ENCODE results near the gene PRKCH.

Gene PRKCH

GRCh38 chr14:61511558-61511948 is 190.2 kb downstream of the PRKCH start:
- H3K4me3 ChIP-seq (ENCODE audit: low read depth, low read length), result no peak overlapping the region
- no peak for DNase-seq (ENCODE audit: low read depth)
- TF ChIP-seq POLR2A (IDR thresholded peaks at IDR 0.05; ENCODE audit: extremely low read depth, insufficient read length) (no peak), MYC (IDR thresholded peaks at IDR 0.05; ENCODE audit: low read depth, low read length) (no peak), MAX (IDR thresholded peaks at IDR 0.05; ENCODE audit: low read depth, low read length) (no peak), CTCF (IDR thresholded peaks at IDR 0.05; ENCODE audit: low read depth, low read length) (no peak)

GRCh38 chr14:61512026-61512834 is 190.9 kb downstream of the PRKCH start:
- DNase-seq (ENCODE audit: low read depth), result no peak
- no peak overlapping the region for H3K4me3 ChIP-seq (ENCODE audit: low read depth, low read length)
- TF ChIP-seq POLR2A (IDR thresholded peaks at IDR 0.05; ENCODE audit: extremely low read depth, insufficient read length) (no peak), CTCF (IDR thresholded peaks at IDR 0.05; ENCODE audit: low read depth, low read length) (no peak), MAX (IDR thresholded peaks at IDR 0.05; ENCODE audit: low read depth, low read length) (no peak), MYC (IDR thresholded peaks at IDR 0.05; ENCODE audit: low read depth, low read length) (no peak)

- no peak for DNase-seq (ENCODE audit: low read depth)
- TF ChIP-seq POLR2A (IDR thresholded peaks at IDR 0.05; ENCODE audit: extremely low read depth, insufficient read length) (no peak), CTCF (IDR thresholded peaks at IDR 0.05; ENCODE audit: low read depth, low read length) (no peak), MAX (IDR thresholded peaks at IDR 0.05; ENCODE audit: low read depth, low read length) (no peak), MYC (IDR thresholded peaks at IDR 0.05; ENCODE audit: low read depth, low read length) (no peak)
- no peak overlapping the region for H3K4me3 ChIP-seq (ENCODE audit: low read depth, low read length)
Observed at GRCh38 chr14:61513986-61514830, 192.8 kb downstream of the PRKCH start.

- no peak overlapping the region for H3K4me3 ChIP-seq (ENCODE audit: low read depth, low read length)
- DNase-seq (ENCODE audit: low read depth), result no peak
- no peak for TF ChIP-seq MAX (IDR thresholded peaks at IDR 0.05; ENCODE audit: low read depth, low read length)
- no peak for TF ChIP-seq POLR2A (IDR thresholded peaks at IDR 0.05; ENCODE audit: extremely low read depth, insufficient read length)
- TF ChIP-seq CTCF (IDR thresholded peaks at IDR 0.05; ENCODE audit: low read depth, low read length), result no peak
- no peak for TF ChIP-seq MYC (IDR thresholded peaks at IDR 0.05; ENCODE audit: low read depth, low read length)
Observed at GRCh38 chr14:61514927-61515326, 193.5 kb downstream of the PRKCH start.

- no peak for DNase-seq (ENCODE audit: low read depth)
- no peak for TF ChIP-seq CTCF (IDR thresholded peaks at IDR 0.05; ENCODE audit: low read depth, low read length)
- no peak for TF ChIP-seq MAX (IDR thresholded peaks at IDR 0.05; ENCODE audit: low read depth, low read length)
- TF ChIP-seq POLR2A (IDR thresholded peaks at IDR 0.05; ENCODE audit: extremely low read depth, insufficient read length), result no peak
- no peak for TF ChIP-seq MYC (IDR thresholded peaks at IDR 0.05; ENCODE audit: low read depth, low read length)
- no peak overlapping the region for H3K4me3 ChIP-seq (ENCODE audit: low read depth, low read length)
Observed at GRCh38 chr14:61515436-61516117, 194.2 kb downstream of the PRKCH start.

Measured in NB4 (cell line).